ENCODE results near the gene CCR5AS.
"Not testable (repeated sequence)": the region's sequence is repeated elsewhere in the genome, so short reads cannot be mapped to it uniquely, and the experiment has no call there.

Gene CCR5AS

GRCh38 chr3:46393011-46393410 is 13.9 kb downstream of the CCR5AS start (continued):
- TF ChIP-seq, protein P1, sequence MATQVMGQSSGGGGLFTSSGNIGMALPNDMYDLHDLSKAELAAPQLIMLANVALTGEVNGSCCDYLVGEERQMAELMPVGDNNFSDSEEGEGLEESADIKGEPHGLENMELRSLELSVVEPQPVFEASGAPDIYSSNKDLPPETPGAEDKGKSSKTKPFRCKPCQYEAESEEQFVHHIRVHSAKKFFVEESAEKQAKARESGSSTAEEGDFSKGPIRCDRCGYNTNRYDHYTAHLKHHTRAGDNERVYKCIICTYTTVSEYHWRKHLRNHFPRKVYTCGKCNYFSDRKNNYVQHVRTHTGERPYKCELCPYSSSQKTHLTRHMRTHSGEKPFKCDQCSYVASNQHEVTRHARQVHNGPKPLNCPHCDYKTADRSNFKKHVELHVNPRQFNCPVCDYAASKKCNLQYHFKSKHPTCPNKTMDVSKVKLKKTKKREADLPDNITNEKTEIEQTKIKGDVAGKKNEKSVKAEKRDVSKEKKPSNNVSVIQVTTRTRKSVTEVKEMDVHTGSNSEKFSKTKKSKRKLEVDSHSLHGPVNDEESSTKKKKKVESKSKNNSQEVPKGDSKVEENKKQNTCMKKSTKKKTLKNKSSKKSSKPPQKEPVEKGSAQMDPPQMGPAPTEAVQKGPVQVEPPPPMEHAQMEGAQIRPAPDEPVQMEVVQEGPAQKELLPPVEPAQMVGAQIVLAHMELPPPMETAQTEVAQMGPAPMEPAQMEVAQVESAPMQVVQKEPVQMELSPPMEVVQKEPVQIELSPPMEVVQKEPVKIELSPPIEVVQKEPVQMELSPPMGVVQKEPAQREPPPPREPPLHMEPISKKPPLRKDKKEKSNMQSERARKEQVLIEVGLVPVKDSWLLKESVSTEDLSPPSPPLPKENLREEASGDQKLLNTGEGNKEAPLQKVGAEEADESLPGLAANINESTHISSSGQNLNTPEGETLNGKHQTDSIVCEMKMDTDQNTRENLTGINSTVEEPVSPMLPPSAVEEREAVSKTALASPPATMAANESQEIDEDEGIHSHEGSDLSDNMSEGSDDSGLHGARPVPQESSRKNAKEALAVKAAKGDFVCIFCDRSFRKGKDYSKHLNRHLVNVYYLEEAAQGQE (IDR thresholded peaks at IDR 0.05; ENCODE audit: unreplicated experiment) = no peak
- no peak for TF ChIP-seq ZNF114 (CRISPR knock-in tag; IDR thresholded peaks at IDR 0.05)
- no peak for TF ChIP-seq EZH2 (IDR thresholded peaks at IDR 0.05; ENCODE audit: low read depth, unreplicated experiment)
- no peak for TF ChIP-seq STAT1 (IDR thresholded peaks at IDR 0.05; ENCODE audit: unreplicated experiment)
- TF ChIP-seq ZNF462 (CRISPR knock-in tag; IDR thresholded peaks at IDR 0.05) = no peak

DNA sequence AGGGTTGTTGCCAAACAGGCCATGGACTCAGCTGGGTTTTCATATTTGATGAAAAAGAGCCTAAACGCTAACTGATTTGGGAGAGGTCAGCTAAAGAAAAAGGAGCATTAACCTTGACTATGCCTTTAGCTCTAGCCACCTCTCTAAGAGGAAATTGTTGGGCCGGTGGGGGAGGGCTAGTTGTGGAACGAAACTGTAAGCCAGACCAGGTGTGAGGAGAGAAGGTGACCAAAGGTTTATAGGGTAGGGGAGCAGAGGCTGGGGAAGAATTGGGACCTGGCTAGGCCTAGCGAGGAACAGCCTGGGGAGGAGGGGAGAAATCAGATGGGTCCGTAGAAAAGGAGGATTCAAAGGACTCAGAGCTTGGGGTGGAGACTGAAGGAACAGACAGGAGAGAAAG is 15.3 kb downstream of the CCR5AS start:
- H3K4me1 ChIP-seq (ENCODE audit: insufficient read depth) = peaks cover 11% of the 10 kb centered on the region; the same call in 1 of the 2 replicates
- not testable (repeated sequence) for H3K4me3 Mint-ChIP-seq; H3K79me2 ChIP-seq (replicated peaks; ENCODE audit: insufficient read depth); H3K27me3 Mint-ChIP-seq (ENCODE audit: insufficient read depth, low read depth, poor library complexity); DNase-seq (ENCODE audit: low spot score); H3K4me2 ChIP-seq; H3F3A ChIP-seq (replicated peaks; ENCODE audit: low read depth); H3K27ac ChIP-seq (ENCODE audit: low read depth); H3K36me3 Mint-ChIP-seq (ENCODE audit: low read depth); H2AFZ ChIP-seq; H3K36me3 ChIP-seq (ENCODE audit: insufficient read depth); H3K9me3 Mint-ChIP-seq; ATAC-seq; H4K20me1 ChIP-seq (replicated peaks; ENCODE audit: insufficient read depth); H3K27me3 ChIP-seq (ENCODE audit: insufficient read depth); H3K4me3 ChIP-seq; H3K27ac Mint-ChIP-seq
- H3K9me2 ChIP-seq (ENCODE audit: insufficient read depth) = peaks cover 31% of the 10 kb centered on the region; the same call in 1 of the 2 replicates
- H3K4me1 Mint-ChIP-seq = peaks cover 19% of the 10 kb centered on the region

All from GM23338 (cell line).